DMS153 treated with DMSO at 0.1 percent for 48 hours (cell line): ENCODE results near the gene MARCO.
A peak's percentile ranks its signal among the peaks of the same experiment; 100 is the strongest.
"Not testable (repeated sequence)": the region's sequence is repeated elsewhere in the genome, so short reads cannot be mapped to it uniquely, and the experiment has no call there.

ENCODE experiments used
- DNase-seq: peaks from one replicate; lab custom pipeline; 2025; ENCODE audit not compliant: unreplicated experiment; lab: John Stamatoyannopoulos, UW

MARCO gene

GRCh38 chr2:119003856-119004255, 61.9 kb downstream of the MARCO start:
- not testable (repeated sequence) for DNase-seq

- DNase-seq: no peak
These were observed 62.6 kb downstream of the MARCO start for GRCh38 chr2:119004602-119005001.

- DNase-seq: no peak
These were observed 63.1 kb downstream of the MARCO start for GRCh38 chr2:119005051-119005450.

GRCh38 chr2:119005555-119005954, 63.6 kb downstream of the MARCO start:
- DNase-seq: no peak

- no peak for DNase-seq
These were observed 64.4 kb downstream of the MARCO start for GRCh38 chr2:119006441-119006840.

GRCh38 chr2:119008108-119008507, 66.1 kb downstream of the MARCO start:
- DNase-seq: no peak

GRCh38 chr2:119009110-119009509, 67.1 kb downstream of the MARCO start:
- DNase-seq: no peak

GRCh38 chr2:119010336-119010735, 68.3 kb downstream of the MARCO start:
- DNase-seq: no peak

- peak; percentile 2 for DNase-seq
These were observed 69.3 kb downstream of the MARCO start for GRCh38 chr2:119011162-119011909.

GRCh38 chr2:119011910-119012209, 69.9 kb downstream of the MARCO start:
- DNase-seq: no peak

GRCh38 chr2:119012345-119013301, 70.6 kb downstream of the MARCO start:
- no peak for DNase-seq

GRCh38 chr2:119013671-119014070, 71.7 kb downstream of the MARCO start:
- no peak for DNase-seq

GRCh38 chr2:119015845-119016244, 73.9 kb downstream of the MARCO start:
- no peak for DNase-seq

- no peak for DNase-seq
These were observed 77.5 kb downstream of the MARCO start for GRCh38 chr2:119019521-119019920.

GRCh38 chr2:119022678-119023077, 80.7 kb downstream of the MARCO start:
- DNase-seq: no peak

GRCh38 chr2:119023534-119023933, 81.5 kb downstream of the MARCO start:
- DNase-seq: no peak

- DNase-seq: no peak
These were observed 82.2 kb downstream of the MARCO start for GRCh38 chr2:119024152-119024551.

- DNase-seq: no peak
These were observed 82.6 kb downstream of the MARCO start for GRCh38 chr2:119024568-119024967.

GRCh38 chr2:119025013-119025412, 83.0 kb downstream of the MARCO start:
- no peak for DNase-seq

GRCh38 chr2:119025762-119026351, 83.9 kb downstream of the MARCO start:
- no peak for DNase-seq

- no peak for DNase-seq
These were observed 84.9 kb downstream of the MARCO start for GRCh38 chr2:119026890-119027289.
